ENCODE results near the gene ALDH3B1. TPM values are rescaled to one million over a fixed set of nuclear protein-coding genes. Genes with fewer than 3 reads are reported as not detected.
A peak's percentile ranks its signal among the peaks of the same experiment; 100 is the strongest.

ALDH3B1 gene
- total and polyA plus RNA-seq, 2 of the 4 experiments (the other 2 are of a cell fraction), result 11.8 to 22.8 TPM

- POLR2A ChIA-PET (ENCODE audit: unreplicated experiment), result no interaction called here
- H3K9ac ChIP-seq (ENCODE audit: low read depth, low read length), result no peak overlapping the region
- H4K91ac ChIP-seq (ENCODE audit: insufficient read depth, low read depth, low read length), result no peak overlapping the region
- dilution Hi-C loops (cut with HindIII; ENCODE audit: low sequenced_read_pairs, unreplicated experiment) (no loop called here), in situ Hi-C loops (cut with MboI; ENCODE audit: low sequenced_read_pairs) (no loop called here), intact Hi-C loops (cut with micrococcal nuclease) (no loop called here)
- no peak overlapping the region for H2AFZ ChIP-seq (replicated peaks; ENCODE audit: low read length, poor library complexity)
- H3K4ac ChIP-seq (ENCODE audit: low read depth, low read length), result no peak overlapping the region
- H4K20me1 ChIP-seq (ENCODE audit: insufficient read depth, low read length), result no peaks in the 10 kb centered on the region; the same call in none of the 2 replicates
- no peak overlapping the region for H3K27ac ChIP-seq (ENCODE audit: insufficient read depth, low read length)
- no peak overlapping the region for H4K5ac ChIP-seq (ENCODE audit: low read depth, low read length)
- H3K23ac ChIP-seq (ENCODE audit: low read depth, low read length), result no peak overlapping the region
- H3K36me3 ChIP-seq (ENCODE audit: control insufficient read depth, insufficient read depth, low read length), result peaks cover 59% of the 10 kb centered on the region
- H3K4me3 ChIP-seq (ENCODE audit: insufficient read depth, low read depth, low read length), result no peak overlapping the region
- H3K18ac ChIP-seq (ENCODE audit: low read depth, low read length), result no peak overlapping the region
- H2AK5ac ChIP-seq (ENCODE audit: low read depth, low read length), result no peak overlapping the region
- 89% methylated on average over 3 of the region's 18 CpGs; no CpG with 5 or more reads in 1 of the 2 experiments for WGBS, 2 experiments (ENCODE audit: extremely low coverage in 2 of 2, insufficient read length in 1 of 2)
- H3K4me2 ChIP-seq (ENCODE audit: low read depth, low read length), result no peak overlapping the region
- no peak for TF ChIP-seq USF2 (IDR thresholded peaks at IDR 0.05; ENCODE audit: low read depth, low read length)
- no peak for TF ChIP-seq RAD21 (IDR thresholded peaks at IDR 0.05; ENCODE audit: low read length)
- no peak for TF ChIP-seq RFX5 (IDR thresholded peaks at IDR 0.05; ENCODE audit: low read depth, low read length)
- no peak for TF ChIP-seq FOS (IDR thresholded peaks at IDR 0.05; ENCODE audit: low read depth, low read length)
- no peak for TF ChIP-seq CEBPB (IDR thresholded peaks at IDR 0.05; ENCODE audit: low read depth, low read length)
- no peak for TF ChIP-seq MXI1 (IDR thresholded peaks at IDR 0.05; ENCODE audit: borderline replicate concordance, low read depth, low read length)
- TF ChIP-seq CTCF (conservative IDR thresholded peaks at IDR 0.05; ENCODE audit: low read depth, low read length), result no peak
- TF ChIP-seq BHLHE40 (IDR thresholded peaks at IDR 0.05; ENCODE audit: low read depth, low read length), result no peak
- no peak overlapping the region for H3K56ac ChIP-seq (ENCODE audit: extremely low read depth, insufficient read depth, low read length)
- no peak overlapping the region for H2BK5ac ChIP-seq (ENCODE audit: low read depth, low read length, poor library complexity, severe bottlenecking)
- DNase-seq (no peak), ATAC-seq (ENCODE audit: low read depth) (no peak)
- peaks cover 0 to 11% of the 10 kb centered on the region in 2 experiments; a peak in 3 of 4 replicates for H3K79me1 ChIP-seq (ENCODE audit: low read depth in 1 of 2, low read length in 2 of 2)
- H3K4me1 ChIP-seq (ENCODE audit: control insufficient read depth, insufficient read depth, low read length), result no peaks in the 10 kb centered on the region
- H3K9me1 ChIP-seq (ENCODE audit: insufficient read depth, low read length), result no peaks in the 10 kb centered on the region
- peak overlapping the region; percentile 33 for H2AK9ac ChIP-seq (replicated peaks; ENCODE audit: low read depth, low read length, poor library complexity)
- H4K8ac ChIP-seq (ENCODE audit: low read depth in 2 of 2, low read length in 2 of 2), result no peak overlapping the region
- CTCF ChIA-PET, result no interaction called here
- BruUV-seq (replicated peaks), result no TSS peak
- H3K9me3 ChIP-seq (ENCODE audit: control insufficient read depth, insufficient read depth, low read length), result no peaks in the 10 kb centered on the region
- no peak overlapping the region for H2BK15ac ChIP-seq (ENCODE audit: low read depth, low read length)
- H2BK120ac ChIP-seq (ENCODE audit: low read depth, low read length), result no peak overlapping the region
- H3K27me3 ChIP-seq (ENCODE audit: control insufficient read depth, insufficient read depth, low read length), result no peaks in the 10 kb centered on the region
- H3K14ac ChIP-seq (replicated peaks; ENCODE audit: low read depth, low read length), result no peak overlapping the region
- H2BK20ac ChIP-seq (ENCODE audit: low read depth, low read length), result no peak overlapping the region
These were observed 40.3 kb downstream of the ALDH3B1 start for GRCh38 chr11:68050371-68050841.

Measured in IMR-90 (cell line).